Sigmoid colon (tissue), 7 donors: ENCODE measurements around the gene LFNG. TPM values are rescaled to one million over a fixed set of nuclear protein-coding genes. Genes with fewer than 3 reads are reported as not detected.

ENCODE experiments used
- DNase-seq: peaks from one replicate; pipeline ENCODE4 v3.0.0-alpha.2; 2019
- H3K27ac ChIP-seq, 4 donors: fragments of 200-600 bp; sonication (generic); one replicate each; pipeline ENCODE4 v1.5.1; 2016 to 2019; ENCODE audit warnings: mild to moderate bottlenecking in 1 of 4
- H3K27me3 ChIP-seq, 3 donors: fragments of 200-600 bp; sonication (generic); one replicate each; pipeline ENCODE4 v1.5.1; 2019; ENCODE audit warnings: mild to moderate bottlenecking in 1 of 3
- H3K36me3 ChIP-seq, 4 donors: fragments of 200-600 bp; sonication (generic); one replicate each; pipeline ENCODE4 v1.5.1; 2016 to 2019
- H3K4me1 ChIP-seq, 4 donors: fragments of 200-600 bp; sonication (generic); one replicate each; pipeline ENCODE4 v1.5.1; 2017 to 2019
- H3K4me3 ChIP-seq, 4 donors: fragments of 200-600 bp; sonication (generic); one replicate each; pipeline ENCODE4 v1.5.1; 2017 to 2019; ENCODE audit warnings: mild to moderate bottlenecking in 2 of 4, moderate library complexity in 1 of 4
- H3K9me3 ChIP-seq, 4 donors: fragments of 200-600 bp in 3 of 4; sonication (generic) in 3 of 4; one replicate each; pipeline versions ENCODE4 v1.5.1 to v1.6.1; 2013 to 2019
- CTCF ChIP-seq, 4 experiments: fragments of 450-650 bp in 3 of 4; fragments of 200-600 bp in 1 of 4; IDR thresholded peaks; one replicate each; pipeline ENCODE4 v1.5.1; 2016 to 2019; ENCODE audit warnings: antibody characterized with exemption in 4 of 4, mild to moderate bottlenecking in 3 of 4, moderate library complexity in 2 of 4
- EP300 ChIP-seq, 4 donors: sonication (generic); formaldehyde crosslinking; IDR thresholded peaks; one replicate each; pipeline ENCODE4 v1.6.1; 2017; ENCODE audit warnings: antibody characterized with exemption in 4 of 4
- POLR2A ChIP-seq, 2 donors: fragments of 450-650 bp; IDR thresholded peaks; one replicate each; pipeline ENCODE4 v1.6.1; 2016; ENCODE audit warnings: antibody characterized with exemption in 2 of 2, mild to moderate bottlenecking in 2 of 2, moderate library complexity in 2 of 2
- POLR2AphosphoS5 ChIP-seq, 4 donors: sonication (generic); formaldehyde crosslinking; IDR thresholded peaks; one replicate each; pipeline ENCODE4 v1.6.1; 2017; ENCODE audit warnings: antibody characterized with exemption in 4 of 4
- WGBS, 2 donors: extraction: QIAGEN DNeasy Blood & Tissue Kit; methylation state at CpG; one replicate each; pipeline ENCODE4 v1.1.7; 2013; 5-methylcytosine and 5-hydroxymethylcytosine counted together
- intact Hi-C: fragments of 100-400 bp; cut with DNase I; formaldehyde crosslinking; loops from one replicate; pipeline ENCODE4 v1.15.1; 2023
- polyA plus RNA-seq, 3 donors: library from polyadenylated mRNA; stranded (reverse); fragments of 200-250 nt; gene quantifications; one replicate each; pipeline ENCODE4 v1.2.3, GENCODE V29; 2013
- total RNA-seq, 4 donors: library from RNA; depleted of rRNA; stranded (reverse); fragments of >200 nt; gene quantifications; one replicate each; pipeline ENCODE4 v1.1.0, GENCODE V29; 2016
- donor health status: healthy with polysubstance abuse.
- donor health status: Bipolar disorder and iron deficiency.
- donor health status: healthy.

LFNG gene
- total and polyA plus RNA-seq, 7 donors, result 1.8 to 34.5 (median 5.8) TPM

- H3K27ac ChIP-seq, result no peak overlapping the region
Measured at GRCh38 chr7:2513702-2514101, 5.9 kb upstream of the LFNG start.

DNA sequence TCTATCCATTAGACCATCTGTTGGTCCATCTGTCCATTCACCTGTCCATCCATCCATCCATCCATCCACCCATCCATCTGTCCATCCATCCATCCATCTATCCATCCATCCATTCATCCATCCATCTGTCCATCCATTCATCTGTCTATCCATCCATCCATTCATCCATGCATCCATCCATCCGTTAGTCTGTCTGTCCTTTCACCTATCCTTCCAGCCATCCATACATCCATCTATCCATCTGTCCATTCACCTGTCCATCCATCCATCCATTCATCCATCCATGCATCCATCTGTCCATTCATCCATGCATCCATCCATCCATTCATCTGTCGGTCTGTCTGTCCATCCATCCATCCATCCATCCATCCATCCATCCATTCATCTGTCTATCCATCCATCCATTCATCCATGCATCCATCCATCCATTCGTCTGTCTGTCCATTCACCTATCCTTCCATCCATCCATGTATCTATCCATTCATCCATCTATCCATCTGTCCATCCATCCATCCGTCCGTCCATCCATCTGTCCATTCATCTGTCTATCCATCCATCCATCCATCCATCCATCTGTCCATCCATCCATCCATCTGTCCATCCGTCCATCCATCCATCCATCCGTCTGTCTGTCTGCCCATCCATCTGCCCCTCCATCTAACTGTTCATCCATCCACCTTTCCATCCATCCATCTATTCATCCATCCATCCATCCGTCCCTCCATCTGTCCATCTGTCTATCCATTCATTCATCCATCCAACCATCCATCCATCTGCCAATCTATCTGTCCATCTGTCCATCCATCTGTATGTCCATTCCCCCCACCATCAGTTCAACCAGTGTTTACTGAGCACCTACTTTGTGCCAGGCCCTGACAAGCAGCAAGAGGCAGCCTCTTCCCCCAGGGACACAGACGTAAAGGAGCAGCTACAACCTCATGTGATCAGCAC, 4.8 kb upstream of the LFNG start:
- no peak for TF ChIP-seq CTCF (IDR thresholded peaks at IDR 0.05)
- TF ChIP-seq POLR2A (IDR thresholded peaks at IDR 0.05), result no peak
- TF ChIP-seq POLR2AphosphoS5 (IDR thresholded peaks at IDR 0.05), result no peak
- no peak for TF ChIP-seq EP300 (IDR thresholded peaks at IDR 0.05)
- intact Hi-C loops, result no loop called here
- H3K27ac ChIP-seq, result no peak overlapping the region
- peaks cover 0 to 6% (median 3%) of the 10 kb centered on the region in 3 donors for H3K27me3 ChIP-seq
- 85 to 95% methylated on average over 9 of the region's 9 CpGs for WGBS, 2 donors
- H3K4me3 ChIP-seq, result no peak overlapping the region
- H3K36me3 ChIP-seq, result no peaks in the 10 kb centered on the region
- DNase-seq, result no peak
- peaks cover 0 to 29% (median 18%) of the 10 kb centered on the region in 4 donors for H3K4me1 ChIP-seq
- H3K9me3 ChIP-seq, result no peaks in the 10 kb centered on the region

More at GRCh38 chr7:2513702-2514101, 5.9 kb upstream of the LFNG start:
- intact Hi-C loops, result no loop called here
- Histone ChIP-seq H3K9me3 (no peaks in the 10 kb centered on the region), H3K4me3 (no peak overlapping the region), H3K4me1 (peaks cover 0 to 23% (median 11%) of the 10 kb centered on the region in 4 donors), H3K36me3 (no peaks in the 10 kb centered on the region), H3K27me3 (peaks cover 0 to 2% (median 2%) of the 10 kb centered on the region in 3 donors)
- TF ChIP-seq POLR2AphosphoS5 (IDR thresholded peaks at IDR 0.05), result no peak
- no peak for TF ChIP-seq CTCF (IDR thresholded peaks at IDR 0.05)
- no peak for TF ChIP-seq POLR2A (IDR thresholded peaks at IDR 0.05)
- TF ChIP-seq EP300 (IDR thresholded peaks at IDR 0.05), result no peak
- 93% methylated on average over 7 of the region's 7 CpGs for WGBS, 2 donors
- no peak for DNase-seq

DNA sequence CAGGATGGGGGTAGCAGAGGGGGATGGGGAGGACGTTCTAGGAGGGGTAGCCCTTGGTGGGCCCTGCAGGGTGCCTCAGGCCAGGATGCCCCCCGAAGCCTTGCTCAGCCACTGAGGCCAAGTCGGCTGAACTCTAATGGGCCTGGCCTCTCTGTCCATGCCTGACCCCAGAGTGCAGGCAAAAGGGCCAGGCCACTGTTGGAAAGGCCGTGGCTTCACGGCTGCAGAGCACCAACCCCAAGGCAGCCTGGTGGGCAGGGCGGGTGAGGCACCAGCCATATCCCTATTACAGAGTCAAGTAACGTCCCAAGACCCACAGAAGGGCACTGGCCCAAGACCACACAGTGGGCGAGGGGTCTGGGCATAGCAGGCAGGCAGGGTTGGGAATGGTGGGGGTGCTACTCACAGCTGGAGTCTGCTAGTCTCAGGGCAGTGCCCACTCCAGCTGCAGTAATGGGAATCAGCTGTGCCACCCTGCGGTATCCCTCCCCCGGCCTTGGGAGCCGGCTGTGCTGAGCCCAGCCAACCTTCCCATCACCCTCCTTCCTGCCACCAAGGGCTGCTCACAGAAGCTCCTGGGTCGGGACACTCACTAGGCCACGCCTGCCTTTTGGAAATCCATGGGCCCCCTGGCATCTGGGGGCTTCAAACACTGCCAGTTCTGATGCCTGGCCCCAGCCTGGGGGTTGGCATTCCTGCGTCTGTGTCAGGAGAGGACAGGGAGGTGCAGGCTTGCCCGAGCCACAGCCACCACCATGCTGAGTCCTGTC, 4.0 kb upstream of the LFNG start:
- intact Hi-C loops, result no loop called here
- WGBS, 2 donors, result 92 to 93% methylated on average over 15 of the region's 15 CpGs

DNA sequence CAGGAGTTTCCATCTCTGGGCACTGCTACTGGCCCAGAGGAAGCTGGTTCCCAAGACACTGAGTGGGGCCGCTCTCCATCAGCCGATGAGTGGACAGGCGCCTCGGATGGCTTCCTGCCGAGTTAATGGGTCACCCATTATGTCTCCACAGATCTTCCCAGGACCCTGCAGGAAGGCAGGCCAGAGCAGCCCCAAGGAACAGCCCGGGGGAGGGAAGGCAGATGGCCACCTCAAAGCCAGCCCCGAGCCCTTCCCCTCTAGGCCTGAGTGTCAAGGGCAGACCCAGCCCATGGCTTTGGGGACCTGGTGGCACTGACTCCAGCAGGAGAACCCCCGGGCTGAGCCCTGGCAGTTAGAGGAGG, 3.4 kb upstream of the LFNG start:
- TF ChIP-seq POLR2AphosphoS5 (IDR thresholded peaks at IDR 0.05) (no peak), POLR2A (IDR thresholded peaks at IDR 0.05) (no peak), CTCF (IDR thresholded peaks at IDR 0.05) (no peak), EP300 (IDR thresholded peaks at IDR 0.05) (no peak)
- 90 to 92% methylated on average over 8 of the region's 8 CpGs for WGBS, 2 donors
- Histone ChIP-seq H3K4me1 (peaks cover 0 to 30% (median 27%) of the 10 kb centered on the region in 4 donors), H3K27ac (no peak overlapping the region), H3K27me3 (peaks cover 10 to 18% (median 16%) of the 10 kb centered on the region in 3 donors), H3K4me3 (no peak overlapping the region), H3K9me3 (no peaks in the 10 kb centered on the region), H3K36me3 (no peaks in the 10 kb centered on the region)
- intact Hi-C loops, result no loop called here
- DNase-seq, result no peak

More for the DNA sequence above, 4.0 kb upstream of the LFNG start:
- no peak for DNase-seq
- peaks cover 0 to 34% (median 26%) of the 10 kb centered on the region in 4 donors for H3K4me1 ChIP-seq
- no peak overlapping the region for H3K27ac ChIP-seq
- TF ChIP-seq POLR2A (IDR thresholded peaks at IDR 0.05) (no peak), EP300 (IDR thresholded peaks at IDR 0.05) (no peak)
- peaks cover 6 to 12% (median 10%) of the 10 kb centered on the region in 3 donors for H3K27me3 ChIP-seq
- H3K4me3 ChIP-seq, result no peak overlapping the region
- no peaks in the 10 kb centered on the region for H3K9me3 ChIP-seq
- no peaks in the 10 kb centered on the region for H3K36me3 ChIP-seq

- Histone ChIP-seq H3K4me3 (no peak overlapping the region), H3K27ac (peak overlapping the region in 1 of 4 donors; percentile 13), H3K36me3 (no peaks in the 10 kb centered on the region), H3K9me3 (no peaks in the 10 kb centered on the region), H3K27me3 (peaks cover 19 to 27% (median 24%) of the 10 kb centered on the region in 3 donors), H3K4me1 (peaks cover 0 to 33% (median 21%) of the 10 kb centered on the region in 4 donors)
- intact Hi-C loops, result no loop called here
- 80 to 83% methylated on average over 8 of the region's 8 CpGs for WGBS, 2 donors
- no peak for DNase-seq
- TF ChIP-seq POLR2AphosphoS5 (IDR thresholded peaks at IDR 0.05) (no peak), EP300 (IDR thresholded peaks at IDR 0.05) (no peak), POLR2A (IDR thresholded peaks at IDR 0.05) (no peak), CTCF (IDR thresholded peaks at IDR 0.05) (no peak)
Measured at GRCh38 chr7:2517026-2517425, 2.5 kb upstream of the LFNG start.
